Activated naive CD8-positive, alpha-beta T cell treated with anti-CD3 and anti-CD28 coated beads, Interleukin-2, amount 50 U/mL, for 24 hours (primary cell): ENCODE data around the gene NPIPA7.
"Not testable (repeated sequence)": the region's sequence is repeated elsewhere in the genome, so short reads cannot be mapped to it uniquely, and the experiment has no call there.

Experiments
- ATAC-seq: fragments of 150-1000 bp; cut with Tn5 transposase; one replicate; pipeline ENCODE4 v1.10.0; 2021
- DNase-seq: peaks from one replicate; pipeline ENCODE4 v3.0.0; 2021
- H3K27ac Mint-ChIP-seq: one replicate; pipeline ENCODE4 v1.8.0; 2021; ENCODE audit warnings: mild to moderate bottlenecking, mixed read lengths
- H3K27me3 Mint-ChIP-seq: one replicate; pipeline ENCODE4 v1.8.0; 2021; ENCODE audit warnings: mixed read lengths
- H3K36me3 Mint-ChIP-seq: one replicate; pipeline ENCODE4 v1.8.0; 2021; ENCODE audit warnings: low read depth, mixed read lengths
- H3K4me1 Mint-ChIP-seq: one replicate; pipeline ENCODE4 v1.8.0; 2021; ENCODE audit warnings: mixed read lengths
- H3K4me3 Mint-ChIP-seq: one replicate; pipeline ENCODE4 v1.8.0; 2021; ENCODE audit warnings: mild to moderate bottlenecking, moderate library complexity, mixed read lengths
- H3K9me3 Mint-ChIP-seq: one replicate; pipeline ENCODE4 v1.8.0; 2021; ENCODE audit warnings: mixed read lengths

NPIPA7 gene

GRCh38 chr16:16399685-16400084, 20.7 kb downstream of the NPIPA7 start:
- ATAC-seq, H3K27ac Mint-ChIP-seq, DNase-seq, H3K36me3 Mint-ChIP-seq, H3K4me1 Mint-ChIP-seq, H3K4me3 Mint-ChIP-seq, H3K9me3 Mint-ChIP-seq, H3K27me3 Mint-ChIP-seq: not testable (repeated sequence)

- H3K9me3 Mint-ChIP-seq, H3K4me3 Mint-ChIP-seq, H3K27ac Mint-ChIP-seq, H3K36me3 Mint-ChIP-seq, H3K27me3 Mint-ChIP-seq, ATAC-seq, DNase-seq, H3K4me1 Mint-ChIP-seq: not testable (repeated sequence)
These were observed 23.4 kb downstream of the NPIPA7 start for GRCh38 chr16:16402333-16402732.

GRCh38 chr16:16404283-16404682, 25.3 kb downstream of the NPIPA7 start:
- not testable (repeated sequence) for DNase-seq, H3K27me3 Mint-ChIP-seq, H3K36me3 Mint-ChIP-seq, H3K27ac Mint-ChIP-seq, H3K4me1 Mint-ChIP-seq, ATAC-seq, H3K9me3 Mint-ChIP-seq, H3K4me3 Mint-ChIP-seq

- H3K9me3 Mint-ChIP-seq, H3K27ac Mint-ChIP-seq, H3K27me3 Mint-ChIP-seq, DNase-seq, H3K4me3 Mint-ChIP-seq, ATAC-seq, H3K36me3 Mint-ChIP-seq, H3K4me1 Mint-ChIP-seq: not testable (repeated sequence)
These were observed 26.5 kb downstream of the NPIPA7 start for GRCh38 chr16:16405421-16405820.

- not testable (repeated sequence) for H3K27me3 Mint-ChIP-seq, ATAC-seq, H3K27ac Mint-ChIP-seq, H3K4me1 Mint-ChIP-seq, H3K9me3 Mint-ChIP-seq, H3K4me3 Mint-ChIP-seq, H3K36me3 Mint-ChIP-seq, DNase-seq
These were observed 29.5 kb downstream of the NPIPA7 start for GRCh38 chr16:16408430-16408829.

GRCh38 chr16:16413773-16414172, 34.8 kb downstream of the NPIPA7 start:
- H3K4me3 Mint-ChIP-seq, H3K36me3 Mint-ChIP-seq, H3K4me1 Mint-ChIP-seq, H3K27me3 Mint-ChIP-seq, DNase-seq, ATAC-seq, H3K27ac Mint-ChIP-seq, H3K9me3 Mint-ChIP-seq: not testable (repeated sequence)

- not testable (repeated sequence) for ATAC-seq, DNase-seq, H3K4me1 Mint-ChIP-seq, H3K27ac Mint-ChIP-seq, H3K9me3 Mint-ChIP-seq, H3K4me3 Mint-ChIP-seq, H3K27me3 Mint-ChIP-seq, H3K36me3 Mint-ChIP-seq
These were observed 38.1 kb downstream of the NPIPA7 start for GRCh38 chr16:16417071-16417470.

- H3K4me3 Mint-ChIP-seq, H3K27me3 Mint-ChIP-seq, DNase-seq: not testable (repeated sequence)
These were observed 39.1 kb downstream of the NPIPA7 start for GRCh38 chr16:16417914-16418544.

GRCh38 chr16:16420515-16420914, 41.6 kb downstream of the NPIPA7 start:
- H3K4me1 Mint-ChIP-seq, DNase-seq, H3K9me3 Mint-ChIP-seq, H3K27ac Mint-ChIP-seq, ATAC-seq, H3K4me3 Mint-ChIP-seq, H3K27me3 Mint-ChIP-seq, H3K36me3 Mint-ChIP-seq: not testable (repeated sequence)

More at GRCh38 chr16:16417914-16418544, 39.1 kb downstream of the NPIPA7 start:
- not testable (repeated sequence) for ATAC-seq, H3K27ac Mint-ChIP-seq, H3K4me1 Mint-ChIP-seq, H3K36me3 Mint-ChIP-seq, H3K9me3 Mint-ChIP-seq

- H3K4me3 Mint-ChIP-seq, H3K9me3 Mint-ChIP-seq, H3K27ac Mint-ChIP-seq, DNase-seq, H3K27me3 Mint-ChIP-seq, H3K4me1 Mint-ChIP-seq, ATAC-seq, H3K36me3 Mint-ChIP-seq: not testable (repeated sequence)
These were observed 46.2 kb downstream of the NPIPA7 start for GRCh38 chr16:16425146-16425545.

GRCh38 chr16:16431135-16431534, 52.2 kb downstream of the NPIPA7 start:
- H3K27ac Mint-ChIP-seq, H3K9me3 Mint-ChIP-seq: not testable (repeated sequence)

GRCh38 chr16:16434711-16435110, 55.8 kb downstream of the NPIPA7 start:
- H3K9me3 Mint-ChIP-seq, H3K27me3 Mint-ChIP-seq, DNase-seq, H3K4me3 Mint-ChIP-seq, H3K36me3 Mint-ChIP-seq, H3K27ac Mint-ChIP-seq, H3K4me1 Mint-ChIP-seq: not testable (repeated sequence)
- peak; percentile 59 for ATAC-seq

More at GRCh38 chr16:16431135-16431534, 52.2 kb downstream of the NPIPA7 start:
- H3K36me3 Mint-ChIP-seq, DNase-seq, H3K27me3 Mint-ChIP-seq, H3K4me3 Mint-ChIP-seq, ATAC-seq, H3K4me1 Mint-ChIP-seq: not testable (repeated sequence)

GRCh38 chr16:16441401-16441800, 62.5 kb downstream of the NPIPA7 start:
- not testable (repeated sequence) for H3K4me1 Mint-ChIP-seq, H3K4me3 Mint-ChIP-seq, H3K9me3 Mint-ChIP-seq, ATAC-seq, H3K36me3 Mint-ChIP-seq, DNase-seq, H3K27me3 Mint-ChIP-seq, H3K27ac Mint-ChIP-seq
